Esophagus (tissue), 2 donors: ENCODE data around the gene MAB21L3. TPM values are rescaled to one million over a fixed set of nuclear protein-coding genes. Genes with fewer than 3 reads are reported as not detected.

Experiments
- H3K27ac ChIP-seq, 2 donors: one replicate each; pipeline ENCODE4 v1.5.1; 2013; ENCODE audit warnings: low read depth in 2 of 2, mild to moderate bottlenecking in 2 of 2, inconsistent platforms in 1 of 2, low read length in 1 of 2, moderate library complexity in 1 of 2
- H3K27me3 ChIP-seq, 2 donors: one replicate each; pipeline ENCODE4 v1.6.1; 2013; ENCODE audit warnings: low read length in 2 of 2, control low read depth in 1 of 2, mild to moderate bottlenecking in 1 of 2; ENCODE audit not compliant: insufficient read depth in 2 of 2, control insufficient read depth in 1 of 2
- H3K36me3 ChIP-seq, 2 donors: one replicate each; pipeline ENCODE4 v1.6.1; 2013; ENCODE audit warnings: low read length in 1 of 2; ENCODE audit not compliant: control insufficient read depth in 2 of 2, insufficient read depth in 2 of 2
- H3K4me1 ChIP-seq, 2 donors: one replicate each; pipeline ENCODE4 v1.6.1; 2013; ENCODE audit warnings: low read length in 1 of 2; ENCODE audit not compliant: control insufficient read depth in 2 of 2, insufficient read depth in 2 of 2
- H3K4me3 ChIP-seq, 2 donors: one replicate each; pipeline ENCODE4 v1.5.1; 2013; ENCODE audit warnings: low read length in 2 of 2, mild to moderate bottlenecking in 2 of 2, low read depth in 1 of 2, moderate library complexity in 1 of 2
- H3K9me3 ChIP-seq, 2 donors: one replicate each; pipeline ENCODE4 v1.6.1; 2013; ENCODE audit warnings: mild to moderate bottlenecking in 2 of 2, low read depth in 1 of 2, low read length in 1 of 2, moderate library complexity in 1 of 2; ENCODE audit not compliant: control insufficient read depth in 2 of 2, insufficient read depth in 1 of 2
- WGBS, 2 donors: extraction: QIAGEN DNeasy Blood & Tissue Kit; methylation state at CpG; one replicate each; pipeline ENCODE4 v1.1.7; 2013; 5-methylcytosine and 5-hydroxymethylcytosine counted together
- polyA plus RNA-seq, 2 donors: library from polyadenylated mRNA; stranded (reverse); fragments of 200-250 nt; gene quantifications; one replicate each; pipeline ENCODE4 v1.2.3, GENCODE V29; 2013
- donor health status: healthy with polysubstance abuse.
- donor health status: Bipolar disorder and iron deficiency.

MAB21L3 gene
- polyA plus RNA-seq, 2 donors = 2.8 to 7.8 TPM

DNA sequence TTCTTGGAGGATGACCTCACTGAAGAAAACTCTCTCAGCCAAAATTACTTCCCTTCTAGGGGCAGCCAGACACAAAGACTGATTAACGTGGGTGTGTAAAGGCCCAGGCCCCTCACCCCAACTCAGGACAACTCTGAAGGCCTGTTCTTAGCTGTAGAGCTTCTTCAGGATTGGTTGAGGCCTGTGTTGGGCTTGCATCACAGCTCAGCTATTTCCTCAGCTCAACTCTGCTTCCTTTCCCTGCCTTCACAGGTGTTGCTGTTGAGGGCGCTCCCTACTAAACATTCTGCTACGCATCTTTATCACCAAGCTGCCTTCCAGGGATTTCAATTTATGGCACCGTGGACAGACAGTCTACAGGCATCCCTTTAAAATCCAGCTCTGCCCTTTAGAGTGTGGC lies 36.8 kb downstream of the MAB21L3 start:
- Histone ChIP-seq H3K9me3 (no peaks in the 10 kb centered on the region), H3K27me3 (no peaks in the 10 kb centered on the region), H3K27ac (no peak overlapping the region), H3K4me1 (peaks cover 0 to 2% of the 10 kb centered on the region in 2 donors), H3K4me3 (no peak overlapping the region), H3K36me3 (no peaks in the 10 kb centered on the region)
- WGBS, 2 donors = 73 to 77% methylated on average over 4 of the region's 4 CpGs

DNA sequence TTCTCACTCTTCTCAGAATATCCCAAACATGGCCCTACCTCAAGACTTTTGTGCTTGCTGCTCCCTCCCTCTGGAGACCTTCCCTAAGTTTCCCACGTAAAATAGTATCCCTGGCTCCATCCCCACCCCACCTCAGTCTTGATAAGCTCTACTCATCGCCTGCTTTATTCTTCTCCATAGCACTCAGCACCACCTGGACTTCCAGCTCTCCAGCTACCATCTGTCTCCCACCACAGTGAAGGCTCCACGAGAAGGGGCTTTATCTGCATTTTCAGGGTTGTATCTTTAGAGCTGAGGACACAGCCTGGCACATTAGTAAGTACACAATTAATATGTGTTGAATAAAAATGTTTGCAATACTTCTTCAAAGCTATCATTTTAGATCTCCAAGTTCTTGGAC lies 37.8 kb downstream of the MAB21L3 start:
- Histone ChIP-seq H3K9me3 (no peaks in the 10 kb centered on the region), H3K36me3 (no peaks in the 10 kb centered on the region), H3K4me3 (no peak overlapping the region), H3K27me3 (no peaks in the 10 kb centered on the region), H3K4me1 (peaks cover 0 to 2% of the 10 kb centered on the region in 2 donors), H3K27ac (no peak overlapping the region)
- 89 to 91% methylated on average over 3 of the region's 3 CpGs for WGBS, 2 donors

DNA sequence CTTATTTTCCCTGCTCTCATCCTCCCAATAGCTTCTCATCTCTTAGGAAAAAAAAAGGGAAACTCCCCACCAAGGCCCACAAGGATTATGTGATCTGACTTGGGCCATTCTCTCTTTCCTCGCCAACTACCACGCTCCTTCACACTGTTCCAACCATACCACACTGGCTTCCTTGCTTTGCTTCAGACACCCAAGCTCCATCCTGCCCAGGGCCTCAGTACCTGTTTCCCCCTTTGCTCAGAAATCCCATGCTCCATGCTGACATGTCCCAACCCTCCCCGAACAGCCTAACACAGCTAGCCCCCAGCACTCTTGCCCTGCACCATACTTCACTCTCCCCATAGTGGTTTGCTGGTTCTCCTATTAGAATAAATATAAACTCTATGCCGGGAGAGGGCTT lies 39.2 kb downstream of the MAB21L3 start:
- WGBS, 2 donors = 96 to 98% methylated on average over 4 of the region's 4 CpGs
- H3K4me3 ChIP-seq = no peak overlapping the region

DNA sequence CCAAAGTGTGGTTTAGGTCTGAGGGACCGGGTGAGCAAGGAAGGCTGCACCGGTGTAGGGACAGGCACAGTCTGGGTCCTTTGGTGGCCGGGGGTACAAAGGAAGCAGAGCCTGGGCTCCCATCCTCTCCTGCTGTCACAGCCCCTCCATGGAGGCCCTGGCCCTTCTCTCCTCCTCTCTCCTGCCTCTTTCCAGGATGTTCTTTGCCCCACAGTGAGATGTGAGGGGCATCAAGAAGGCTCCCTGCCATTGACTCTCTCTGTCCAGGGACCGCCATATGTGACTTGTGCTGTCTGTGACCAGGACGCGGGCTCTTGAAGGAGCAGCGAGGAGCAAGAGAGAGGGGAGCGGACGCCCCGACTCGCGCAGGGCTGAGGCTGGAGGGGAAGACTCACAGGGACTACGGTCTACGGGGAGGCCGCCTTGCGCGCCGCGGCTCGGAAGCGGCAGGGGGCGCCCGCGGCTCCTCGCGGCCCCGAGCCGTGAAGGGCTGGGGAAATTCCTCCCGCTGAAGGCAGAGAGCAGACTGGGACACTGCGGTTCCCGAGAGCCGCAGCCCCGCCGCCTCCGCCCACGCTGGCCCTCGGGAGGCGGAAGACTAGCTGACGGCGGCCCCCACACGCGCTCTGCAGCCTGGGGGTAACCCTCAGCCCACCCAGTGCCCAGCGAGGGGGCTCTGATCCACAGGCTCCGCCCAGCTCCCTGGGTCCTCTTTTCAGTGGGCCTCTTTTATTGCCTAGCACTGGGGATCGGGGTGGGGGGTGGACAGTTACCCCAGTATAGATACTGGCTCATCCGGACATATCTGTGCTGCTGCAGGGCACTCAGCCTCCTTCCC lies 40.8 kb downstream of the MAB21L3 start:
- Histone ChIP-seq H3K4me1 (peaks cover 0 to 2% of the 10 kb centered on the region in 2 donors), H3K4me3 (peak overlapping the region; percentile 34 to 41), H3K36me3 (no peaks in the 10 kb centered on the region), H3K27me3 (no peaks in the 10 kb centered on the region), H3K27ac (no peak overlapping the region), H3K9me3 (no peaks in the 10 kb centered on the region)
- 8 to 10% methylated on average over 38 to 46 of the region's 46 CpGs for WGBS, 2 donors

More for the DNA sequence above, 39.2 kb downstream of the MAB21L3 start:
- Histone ChIP-seq H3K4me1 (peaks cover 0 to 2% of the 10 kb centered on the region in 2 donors), H3K27me3 (no peaks in the 10 kb centered on the region), H3K36me3 (no peaks in the 10 kb centered on the region), H3K9me3 (no peaks in the 10 kb centered on the region), H3K27ac (no peak overlapping the region)

DNA sequence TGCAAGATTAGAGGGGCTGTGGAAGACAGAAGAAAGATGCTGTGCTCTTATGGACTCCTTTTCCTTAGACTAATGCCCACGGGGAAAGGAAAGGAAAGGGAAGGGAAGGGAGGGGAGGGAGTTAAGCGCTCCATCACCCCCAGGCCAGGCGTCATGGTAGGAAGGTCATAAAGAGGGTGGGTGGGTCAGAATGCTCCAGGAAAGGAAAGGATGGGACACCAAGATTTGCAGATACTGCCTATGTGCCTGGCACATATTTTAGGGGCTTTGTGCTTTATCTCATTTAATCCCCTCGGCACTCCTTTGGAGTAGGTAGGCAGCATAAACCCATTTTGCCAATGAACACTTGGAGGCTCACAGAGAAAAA lies 41.4 kb downstream of the MAB21L3 start:
- peak overlapping the region; percentile 34 to 41 for H3K4me3 ChIP-seq
- H3K4me1 ChIP-seq = peaks cover 0 to 2% of the 10 kb centered on the region in 2 donors
- no peaks in the 10 kb centered on the region for H3K27me3 ChIP-seq
- no peak overlapping the region for H3K27ac ChIP-seq
- no peaks in the 10 kb centered on the region for H3K36me3 ChIP-seq
- no peaks in the 10 kb centered on the region for H3K9me3 ChIP-seq
- WGBS, 2 donors = 71 to 83% methylated on average over 3 of the region's 4 CpGs

DNA sequence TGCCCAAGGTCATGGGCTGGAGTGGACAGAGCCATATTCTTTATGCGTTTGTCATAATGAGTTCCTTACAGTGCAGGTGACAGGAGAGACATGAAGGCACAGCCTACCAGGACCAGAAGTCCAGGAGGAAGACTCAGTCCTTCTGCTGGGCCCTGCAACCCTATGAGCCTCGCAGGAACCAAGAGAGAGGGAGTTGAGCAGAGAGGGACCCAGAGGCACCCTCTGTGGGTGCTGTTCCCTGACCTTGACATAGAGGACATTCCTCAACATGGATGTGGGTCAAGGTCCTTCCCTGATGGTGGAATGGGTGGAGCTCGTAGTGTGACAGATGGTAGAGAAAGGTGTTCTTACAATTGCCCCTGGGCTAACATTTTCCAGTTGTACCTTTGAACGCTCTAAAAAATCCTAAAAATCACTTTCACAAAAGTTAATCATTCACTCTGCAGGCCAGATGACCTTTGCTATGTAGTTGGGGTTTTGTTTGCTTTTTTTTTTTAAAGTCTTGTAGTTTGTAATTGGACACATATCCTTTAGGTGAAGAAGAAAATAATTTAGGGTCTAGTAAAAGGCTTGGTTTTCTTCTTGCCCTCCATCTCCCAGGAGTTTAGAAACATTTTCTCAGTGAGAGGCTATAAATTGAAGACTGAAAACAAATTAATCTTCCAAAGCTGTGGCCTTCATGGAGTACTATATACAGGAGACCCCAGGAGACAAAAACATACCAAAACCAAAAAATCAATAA lies 41.9 kb downstream of the MAB21L3 start:
- WGBS, 2 donors = 83 to 96% methylated on average over 4 of the region's 4 CpGs
- Histone ChIP-seq H3K4me3 (no peak overlapping the region), H3K9me3 (no peaks in the 10 kb centered on the region), H3K36me3 (no peaks in the 10 kb centered on the region), H3K27me3 (no peaks in the 10 kb centered on the region), H3K27ac (no peak overlapping the region), H3K4me1 (peaks cover 0 to 2% of the 10 kb centered on the region in 2 donors)

DNA sequence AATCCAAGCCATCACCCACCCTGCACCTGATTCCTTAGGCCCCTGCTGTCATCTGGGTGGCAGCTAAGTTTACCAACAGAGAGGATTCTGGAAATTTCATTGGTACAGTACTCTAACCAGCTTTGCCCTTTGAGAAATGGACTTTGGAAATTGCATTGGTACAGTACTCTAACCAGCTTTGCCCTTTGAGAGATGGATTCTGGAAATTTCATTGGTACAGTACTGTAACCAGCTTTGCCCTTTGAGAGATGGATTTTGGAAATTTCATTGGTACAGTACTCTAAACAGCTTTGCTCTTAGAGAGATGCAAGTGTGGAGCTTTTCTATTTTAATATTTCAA lies 42.5 kb downstream of the MAB21L3 start:
- Histone ChIP-seq H3K4me3 (no peak overlapping the region), H3K27ac (no peak overlapping the region), H3K27me3 (no peaks in the 10 kb centered on the region), H3K4me1 (peaks cover 0 to 2% of the 10 kb centered on the region in 2 donors), H3K9me3 (no peaks in the 10 kb centered on the region), H3K36me3 (no peaks in the 10 kb centered on the region)

DNA sequence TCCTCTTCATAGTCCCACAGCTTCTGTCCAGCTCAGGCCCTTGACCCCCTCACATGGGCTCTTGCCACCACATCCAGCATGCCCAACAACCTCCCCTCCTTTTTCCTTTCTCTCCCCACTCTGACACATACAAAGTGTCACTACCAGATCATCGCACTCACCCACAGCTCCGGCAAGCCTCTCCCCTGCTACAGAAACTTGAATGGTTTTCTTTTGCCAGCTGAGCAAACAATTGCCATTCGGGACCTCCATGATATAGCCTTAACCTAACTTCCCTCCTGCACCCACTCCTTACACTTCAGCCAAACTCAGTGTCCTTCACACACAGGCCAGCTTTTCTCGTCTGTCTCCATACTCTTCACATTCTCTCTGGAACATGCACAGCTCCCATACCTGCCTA lies 43.3 kb downstream of the MAB21L3 start:
- H3K4me1 ChIP-seq = peaks cover 0 to 2% of the 10 kb centered on the region in 2 donors
- no peak overlapping the region for H3K4me3 ChIP-seq
- 75 to 90% methylated on average over 4 of the region's 4 CpGs for WGBS, 2 donors
- no peaks in the 10 kb centered on the region for H3K27me3 ChIP-seq
- H3K36me3 ChIP-seq = no peaks in the 10 kb centered on the region
- no peak overlapping the region for H3K27ac ChIP-seq
- H3K9me3 ChIP-seq = no peaks in the 10 kb centered on the region

DNA sequence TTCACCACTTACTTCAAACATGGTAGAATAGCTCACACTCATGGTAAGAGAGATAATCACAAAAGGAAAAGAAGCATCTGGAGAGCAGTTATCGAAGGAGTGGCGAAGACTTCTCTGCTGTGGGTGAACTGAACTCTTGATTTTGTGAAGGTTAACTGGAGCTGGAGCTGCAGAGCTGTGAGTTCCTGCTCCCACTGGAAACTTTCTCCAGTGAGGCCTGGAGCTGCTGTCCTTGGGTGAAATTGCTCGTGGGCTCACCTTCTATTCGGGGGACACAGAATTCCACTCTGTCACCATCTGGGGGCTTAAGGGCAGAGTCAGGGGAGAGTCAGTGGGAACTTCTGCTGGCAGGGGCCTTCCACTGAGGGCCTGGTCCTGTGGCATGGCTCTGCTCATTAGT lies 45.9 kb downstream of the MAB21L3 start:
- Histone ChIP-seq H3K4me3 (no peak overlapping the region), H3K27ac (no peak overlapping the region), H3K9me3 (no peaks in the 10 kb centered on the region), H3K4me1 (no peaks in the 10 kb centered on the region), H3K27me3 (no peaks in the 10 kb centered on the region), H3K36me3 (no peaks in the 10 kb centered on the region)
- 92 to 94% methylated on average over 4 of the region's 4 CpGs for WGBS, 2 donors

DNA sequence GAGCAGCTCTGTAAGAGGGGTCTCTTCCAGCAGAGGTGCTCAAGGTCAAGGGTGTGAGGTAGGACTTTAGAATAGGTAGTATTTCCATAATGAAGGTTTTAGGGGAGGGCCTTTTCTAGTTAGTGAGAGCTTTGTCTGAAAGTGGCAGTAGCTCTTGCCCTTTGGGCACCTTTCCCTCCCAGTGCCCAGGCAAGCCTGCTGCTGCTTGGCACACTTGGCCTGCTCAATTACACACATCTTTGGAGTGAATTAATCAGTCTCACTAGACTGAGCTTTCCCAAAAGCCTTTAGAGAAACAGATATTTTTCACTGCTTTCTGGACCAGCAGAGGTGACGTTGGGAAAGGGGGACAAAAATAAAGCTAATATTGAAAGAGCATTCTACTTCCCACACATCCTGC lies 48.0 kb downstream of the MAB21L3 start:
- H3K4me1 ChIP-seq = no peaks in the 10 kb centered on the region
- no peaks in the 10 kb centered on the region for H3K27me3 ChIP-seq
- no peak overlapping the region for H3K27ac ChIP-seq
- WGBS, 2 donors = 62 to 63% methylated on average over 1 of the region's 1 CpG
- H3K36me3 ChIP-seq = no peaks in the 10 kb centered on the region
- H3K4me3 ChIP-seq = no peak overlapping the region
- H3K9me3 ChIP-seq = no peaks in the 10 kb centered on the region
